HT1080 (cell line): Measurements from ENCODE around the gene NT5C3B. TPM values are rescaled to one million over a fixed set of nuclear protein-coding genes. Genes with fewer than 3 reads are reported as not detected.
"Not testable (repeated sequence)": the region's sequence is repeated elsewhere in the genome, so short reads cannot be mapped to it uniquely, and the experiment has no call there.

Experiments
- DNase-seq: peaks from one replicate; pipeline ENCODE4 v3.0.0-alpha.2; 2015; ENCODE audit warnings: low read depth
- polyA plus RNA-seq, 2 experiments: library from polyadenylated mRNA; depleted of rRNA; stranded (reverse); fragments of >200 nt; gene quantifications; 2 replicates each; pipeline ENCODE4 v1.2.3, GENCODE V29; 2015
- total RNA-seq: library from RNA; depleted of rRNA; stranded (reverse); fragments of >200 nt; shearing (Covaris generic); gene quantifications from 2 replicates; pipeline ENCODE4 v1.2.3, GENCODE V29; 2014; rRNA removed

Gene NT5C3B
- total RNA-seq: 56.2 and 73.8 TPM in 2 replicates
- 43.7 and 50.2 TPM in 2 replicates for polyA plus RNA-seq (2015; cell fraction: cytosol; rRNA removed)
- polyA plus RNA-seq (2015; cell fraction: nucleus; rRNA removed): 41.9 and 43.5 TPM in 2 replicates

DNA sequence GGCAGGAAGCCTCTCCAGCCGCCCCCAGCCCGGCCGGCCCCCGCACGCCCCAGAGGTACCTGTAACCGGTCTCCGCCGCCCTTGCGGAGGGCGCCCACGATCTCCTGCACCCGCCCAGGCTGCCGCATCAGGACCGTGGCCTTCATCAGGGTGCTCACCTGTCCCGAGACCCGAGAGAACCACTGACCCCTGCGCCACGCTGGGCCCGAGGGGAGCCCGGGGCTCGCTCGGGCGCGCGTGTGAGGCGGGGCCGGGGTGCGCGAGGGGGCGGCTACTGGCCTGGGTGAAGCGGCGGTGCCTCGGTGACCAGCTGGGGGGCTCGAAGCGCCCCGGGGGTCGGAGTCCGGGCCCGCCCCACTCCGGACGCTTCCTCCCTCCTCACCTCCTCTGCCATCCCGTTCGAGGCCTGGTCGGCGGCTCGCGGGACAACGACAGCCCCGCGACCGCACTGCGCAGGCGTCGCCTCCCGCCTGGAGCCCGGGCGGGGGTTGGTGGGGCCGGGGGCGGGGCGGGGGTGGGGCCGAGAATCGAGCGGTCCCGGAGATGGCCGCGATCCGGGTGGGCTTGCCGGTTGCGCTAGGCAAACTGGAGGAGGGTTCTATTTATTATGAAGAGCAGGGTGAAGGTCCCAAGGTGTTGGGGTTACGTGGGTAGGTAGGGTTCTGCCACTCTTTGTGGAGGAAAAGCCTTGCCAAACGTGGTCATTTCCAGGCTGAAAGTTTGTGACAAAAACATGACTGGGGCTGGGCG, at the start of gene NT5C3B:
Gene NT5C3B, minus strand, starts transcription at position 433 of the 750 bp plus-strand sequence. Its CDS starts 39 bp downstream, at position 394.
- DNase-seq: peak; percentile 38

DNA sequence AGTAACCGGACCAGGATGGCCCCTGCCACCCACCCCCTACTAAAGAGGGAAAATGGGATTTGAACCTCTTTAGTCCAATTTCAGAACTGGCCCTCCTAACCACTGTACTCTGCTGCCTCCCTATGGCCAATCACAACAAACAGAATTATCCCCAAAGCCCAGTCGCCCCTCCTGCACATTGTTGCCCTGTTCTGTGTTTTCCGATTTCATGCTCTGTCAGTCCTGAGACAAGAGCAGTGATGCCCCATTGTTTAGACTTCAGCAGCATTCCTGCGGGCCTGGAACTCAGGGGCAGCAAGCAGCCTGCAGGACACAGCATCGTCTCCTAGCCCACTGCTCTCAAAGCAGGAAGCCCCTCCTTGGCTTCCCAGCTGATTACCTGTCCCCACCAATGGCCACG, 49.7 kb upstream of the NT5C3B start:
- no peak for DNase-seq

DNA sequence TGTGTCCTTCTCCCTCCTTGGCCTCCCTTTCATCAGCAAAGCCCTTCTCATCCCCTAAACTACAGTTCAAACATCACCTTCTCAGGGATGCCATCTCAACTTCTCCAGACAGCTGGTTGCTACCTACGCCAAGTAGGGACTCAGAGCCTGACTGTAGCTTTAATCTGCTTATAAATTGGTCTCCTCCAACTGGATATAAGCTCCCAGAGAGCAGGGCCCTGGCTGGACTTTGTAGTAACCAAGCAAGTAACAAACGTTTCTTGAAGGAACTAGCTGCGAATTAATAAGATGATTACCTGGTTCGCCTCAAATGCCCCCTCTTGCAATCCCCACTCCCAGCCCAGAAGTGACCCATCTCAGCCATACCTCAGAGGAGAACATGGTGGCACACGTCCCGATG, 46.7 kb upstream of the NT5C3B start:
- DNase-seq: no peak

DNA sequence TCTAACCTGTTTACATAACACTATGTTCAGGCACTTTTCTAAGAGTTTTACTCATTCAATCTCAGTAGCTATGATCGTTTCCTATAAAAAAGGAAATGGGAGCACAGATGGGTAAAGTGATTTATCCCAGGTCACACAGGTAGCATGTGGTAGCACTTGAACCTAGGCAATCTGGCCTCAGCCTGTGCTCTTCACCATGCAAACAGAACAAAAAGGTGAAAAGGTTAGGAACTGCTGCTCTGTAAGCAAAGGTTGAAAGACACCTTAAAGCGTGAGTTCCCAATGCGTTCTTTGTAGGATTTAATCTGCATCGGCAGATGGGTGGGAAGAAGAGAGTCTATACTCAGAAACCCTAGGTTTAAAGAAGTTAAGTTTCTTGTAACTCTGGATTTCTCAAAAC, 44.1 kb upstream of the NT5C3B start:
- no peak for DNase-seq

DNA sequence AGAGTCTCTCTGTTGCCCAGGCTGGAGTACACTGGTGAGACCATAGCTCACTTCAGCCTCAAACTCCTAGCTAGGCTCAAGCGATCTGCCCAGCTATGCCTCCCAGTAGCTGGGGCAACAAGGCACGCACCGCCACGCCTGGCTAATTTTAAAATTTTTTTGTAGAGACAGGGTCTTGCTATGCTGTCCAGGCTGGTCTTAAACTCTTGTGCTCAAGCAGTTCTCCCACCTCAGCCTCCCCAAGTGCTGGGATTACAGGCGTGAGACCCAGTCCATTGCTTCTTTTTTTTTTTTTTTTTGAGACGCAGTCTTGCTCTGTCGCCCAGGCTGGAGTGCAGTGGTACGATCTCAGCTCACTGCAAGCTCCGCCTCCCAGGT, 38.2 kb upstream of the NT5C3B start:
- not testable (repeated sequence) for DNase-seq

DNA sequence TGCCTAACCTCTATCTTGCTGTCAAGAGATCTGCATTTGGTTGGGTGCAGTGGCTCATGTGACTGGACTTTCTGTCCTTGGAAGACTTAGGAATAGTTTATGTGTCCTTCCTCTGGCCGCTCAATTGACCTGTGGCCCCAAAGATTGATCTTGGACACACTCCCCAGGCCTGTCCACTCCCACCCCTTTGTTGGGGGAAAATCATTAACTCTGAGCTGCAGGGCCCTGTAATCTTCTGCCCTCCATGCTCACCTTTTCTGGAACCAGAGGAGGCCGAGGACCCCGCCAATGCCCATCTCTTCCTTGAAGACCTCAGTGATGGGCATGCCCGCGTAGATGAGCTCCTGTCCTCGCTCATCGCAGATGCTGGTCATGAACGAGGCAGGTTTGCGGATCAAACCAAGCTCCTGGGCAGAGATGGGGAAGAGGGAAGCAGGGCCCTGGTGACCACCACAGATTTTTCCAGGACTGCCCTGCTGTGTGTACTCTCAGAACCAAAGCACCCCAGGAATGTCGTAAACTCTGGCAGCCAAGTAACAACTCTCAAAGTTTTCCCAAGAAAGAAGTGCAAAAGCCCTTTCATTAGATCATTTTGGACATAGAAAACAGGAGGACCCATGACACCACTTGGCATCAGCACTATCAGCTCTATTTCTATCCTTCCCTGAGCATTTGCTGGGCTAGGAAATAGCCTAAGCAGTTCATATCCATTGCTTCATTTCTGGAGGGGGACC, 37.7 kb upstream of the NT5C3B start:
- no peak for DNase-seq

DNA sequence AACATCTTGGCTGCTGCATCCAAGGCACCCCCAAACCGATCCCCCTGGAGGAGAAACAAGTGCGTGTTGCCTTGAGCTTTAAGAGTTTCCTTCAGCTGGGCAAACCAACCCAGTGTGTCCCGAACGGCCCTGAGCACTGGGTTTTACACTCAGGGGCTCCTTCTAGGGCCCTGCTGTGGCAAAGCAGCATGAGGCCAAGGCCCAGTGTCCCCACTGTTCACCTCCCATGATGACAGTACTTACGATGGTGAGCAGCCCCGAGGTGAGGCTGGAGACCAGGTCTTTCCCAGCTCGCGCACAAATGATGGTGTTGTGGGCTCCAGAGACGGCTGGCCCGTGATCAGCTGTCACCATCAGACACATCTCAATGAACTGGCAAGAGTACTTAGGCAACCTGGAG, 35.8 kb upstream of the NT5C3B start:
- DNase-seq: no peak

DNA sequence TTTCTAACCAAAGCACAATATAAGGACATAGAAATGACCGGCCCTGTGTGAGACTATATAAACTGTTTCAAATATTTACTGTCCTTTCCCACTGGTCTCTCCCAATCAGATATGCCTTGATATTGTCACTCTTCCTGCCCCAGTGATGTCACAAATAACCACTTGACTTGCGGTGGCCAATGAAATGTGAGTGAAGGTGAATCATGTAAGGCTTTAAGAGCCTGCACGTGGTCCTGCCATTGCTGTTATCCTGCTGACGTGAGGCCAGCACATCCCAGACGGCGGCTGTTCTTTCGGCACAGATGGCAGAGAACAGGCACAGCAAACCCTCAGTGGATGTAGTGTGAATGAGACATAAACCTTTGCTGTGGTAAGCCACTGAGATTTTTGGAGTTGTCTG, 34.6 kb upstream of the NT5C3B start:
- DNase-seq: no peak

DNA sequence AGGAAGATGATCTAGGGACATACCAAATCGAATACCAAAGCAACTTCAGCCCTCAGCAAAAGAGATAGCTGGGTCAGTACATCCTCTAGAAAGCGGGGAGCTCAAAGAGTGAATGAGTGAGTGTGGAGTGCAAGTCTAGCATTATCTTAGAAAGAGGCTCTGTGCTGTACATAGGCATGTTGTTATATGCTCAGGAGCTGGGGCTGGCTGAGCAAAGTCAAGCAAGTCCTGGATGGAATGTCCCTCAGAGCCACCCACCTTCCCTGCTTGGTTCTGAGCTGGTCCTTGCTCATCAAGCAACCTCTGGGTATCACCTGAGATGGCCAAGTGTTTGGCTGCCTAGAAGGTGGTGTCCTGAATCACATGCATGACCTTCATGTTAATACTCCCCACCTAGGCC, 34.1 kb upstream of the NT5C3B start:
- DNase-seq: no peak

DNA sequence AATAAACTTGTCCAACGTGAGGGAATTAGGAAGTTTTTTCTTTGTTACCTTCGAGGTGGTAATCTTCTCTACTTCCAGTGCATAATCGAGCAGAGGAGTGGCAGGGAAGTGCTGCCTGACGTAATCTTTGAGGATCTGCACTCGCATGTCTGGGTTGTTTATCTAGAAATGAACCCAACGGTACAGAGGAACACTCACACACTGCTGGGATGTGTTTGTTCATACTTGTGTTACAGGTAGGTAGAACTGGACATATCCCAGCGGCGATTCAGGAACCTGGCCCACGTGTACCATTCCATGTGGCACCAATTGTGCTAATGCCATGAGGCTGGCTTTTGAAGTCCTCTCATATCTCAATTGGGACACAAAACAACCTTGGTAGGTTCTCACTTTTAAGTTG, 33.4 kb upstream of the NT5C3B start:
- no peak for DNase-seq

DNA sequence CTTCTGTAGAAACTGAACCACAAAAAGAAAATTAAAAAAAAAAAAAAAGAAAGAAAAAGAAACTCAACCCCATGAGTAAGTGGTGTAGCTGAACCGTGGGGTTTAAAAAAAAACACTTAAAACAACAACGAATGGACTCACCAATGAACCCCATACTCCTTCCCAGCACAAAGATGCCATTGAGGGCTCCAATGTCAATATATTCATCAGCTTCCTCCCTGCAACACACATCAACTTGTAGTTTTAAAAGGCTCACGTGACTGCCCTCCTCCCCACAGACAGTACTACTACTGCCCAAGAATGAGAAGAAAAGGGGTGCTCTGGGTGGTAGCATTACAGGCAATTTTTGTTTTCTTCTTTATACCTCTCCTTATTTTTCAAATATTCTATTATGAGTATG, 32.5 kb upstream of the NT5C3B start:
- DNase-seq: no peak

DNA sequence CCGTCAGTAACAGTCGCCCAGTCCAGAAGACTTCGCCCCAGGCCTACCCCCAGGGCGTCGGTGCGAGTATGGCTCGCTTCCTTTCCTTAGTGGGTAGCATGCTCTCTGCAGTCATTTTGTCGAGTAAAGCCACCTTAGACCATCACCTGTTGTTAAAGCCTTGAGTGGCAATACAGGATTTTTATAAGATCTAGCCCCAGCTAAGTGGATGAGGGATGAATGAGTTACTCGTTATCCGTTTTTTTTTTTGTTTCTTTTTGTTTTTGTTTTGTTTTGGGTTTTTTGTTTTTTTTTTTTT, 29.5 kb upstream of the NT5C3B start:
- no peak for DNase-seq

DNA sequence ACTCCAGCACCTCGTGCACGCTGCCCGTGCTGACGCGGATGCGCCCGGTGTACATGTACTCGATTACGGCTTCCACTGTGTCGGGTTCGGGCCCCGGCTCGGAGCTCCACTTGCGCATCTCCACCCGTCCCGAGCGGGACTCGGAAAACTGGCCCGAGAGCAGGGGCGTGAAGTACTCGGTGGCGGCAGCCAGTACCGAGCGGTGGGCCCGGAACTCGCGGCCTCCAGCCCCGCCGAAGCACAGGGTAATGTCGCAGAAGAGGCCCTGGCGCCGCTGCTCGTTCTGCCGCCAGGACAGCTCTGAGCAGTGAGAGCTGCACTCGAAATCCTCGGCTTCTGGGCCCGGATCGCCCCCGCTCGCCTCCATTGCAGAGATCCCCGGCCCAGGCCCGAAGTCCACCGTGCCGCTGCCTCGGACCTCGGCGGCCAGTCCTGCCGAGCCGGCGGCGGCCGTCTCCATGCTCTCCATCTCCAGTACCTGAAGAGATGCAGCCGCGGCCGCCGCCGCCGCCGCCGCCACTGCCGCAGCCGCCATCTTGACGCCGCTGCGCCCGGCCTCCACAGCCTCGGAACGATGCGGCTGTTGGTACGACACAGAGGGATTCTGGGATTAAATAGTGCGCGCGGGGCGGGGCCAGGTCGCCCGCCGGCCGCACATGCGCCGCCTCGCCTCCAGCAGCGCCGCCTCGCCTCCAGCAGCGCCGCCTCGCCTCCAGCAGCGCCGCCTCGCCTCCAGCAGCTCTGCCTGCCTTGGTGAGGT, 29.0 kb upstream of the NT5C3B start, which contains the start of gene KLHL11:
Gene KLHL11, minus strand, starts transcription at position 588 of the 760 bp plus-strand sequence. Its CDS starts 53 bp downstream, at position 535.
- DNase-seq: peak; percentile 92

DNA sequence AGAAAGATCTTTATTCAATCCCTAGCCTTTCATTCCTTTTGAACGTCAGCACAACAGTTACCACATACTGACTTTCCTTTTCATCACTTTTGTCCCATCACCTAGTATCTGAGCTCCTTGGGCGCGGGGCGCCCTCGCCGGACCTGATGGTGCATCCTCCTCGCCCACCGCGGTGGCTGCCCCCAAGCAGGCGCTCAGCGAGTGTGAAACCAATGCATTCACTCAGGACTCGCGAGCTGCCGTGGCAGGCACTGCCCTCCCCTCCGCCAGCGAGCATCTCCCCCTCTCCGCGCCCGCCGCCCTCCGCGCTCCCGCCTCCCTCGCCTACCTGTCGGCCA, 28.4 kb upstream of the NT5C3B start:
- DNase-seq: no peak

DNA sequence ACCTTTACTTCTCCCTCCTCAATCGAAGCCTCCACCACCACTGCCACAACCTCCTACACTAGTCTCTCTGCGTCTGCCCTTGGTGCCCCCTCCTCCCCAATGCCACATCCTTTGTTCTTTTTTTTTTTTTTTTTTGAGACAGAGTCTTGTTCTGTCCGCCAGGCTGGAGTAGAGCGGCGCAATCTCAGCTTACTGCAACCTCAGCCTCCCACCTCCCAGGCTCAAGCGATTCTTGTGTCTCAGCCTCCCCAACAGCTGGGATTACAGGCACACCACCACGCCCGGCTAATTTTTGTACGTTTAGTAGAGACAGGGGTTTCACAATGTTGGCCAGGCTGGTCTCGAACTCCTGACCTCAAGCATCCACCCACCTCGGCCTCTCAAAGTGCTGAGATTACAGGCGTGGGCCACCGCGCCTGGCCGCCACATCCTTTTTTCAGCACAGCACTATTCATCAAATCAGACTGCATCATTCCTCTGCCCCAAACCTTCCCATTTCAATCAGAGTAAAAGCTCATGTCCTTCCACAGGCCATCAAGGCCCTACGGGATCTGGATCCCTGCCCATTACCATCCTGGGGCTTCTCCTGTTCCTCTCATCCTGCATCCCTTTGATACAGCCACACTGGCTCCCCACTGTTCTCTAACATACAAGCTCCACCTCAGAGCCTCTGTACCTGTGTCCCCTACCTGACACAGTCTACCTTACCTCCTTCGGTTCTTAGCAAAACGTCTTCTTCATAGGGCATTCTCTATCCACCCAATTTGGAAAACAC, 27.2 kb upstream of the NT5C3B start:
- no peak for DNase-seq

DNA sequence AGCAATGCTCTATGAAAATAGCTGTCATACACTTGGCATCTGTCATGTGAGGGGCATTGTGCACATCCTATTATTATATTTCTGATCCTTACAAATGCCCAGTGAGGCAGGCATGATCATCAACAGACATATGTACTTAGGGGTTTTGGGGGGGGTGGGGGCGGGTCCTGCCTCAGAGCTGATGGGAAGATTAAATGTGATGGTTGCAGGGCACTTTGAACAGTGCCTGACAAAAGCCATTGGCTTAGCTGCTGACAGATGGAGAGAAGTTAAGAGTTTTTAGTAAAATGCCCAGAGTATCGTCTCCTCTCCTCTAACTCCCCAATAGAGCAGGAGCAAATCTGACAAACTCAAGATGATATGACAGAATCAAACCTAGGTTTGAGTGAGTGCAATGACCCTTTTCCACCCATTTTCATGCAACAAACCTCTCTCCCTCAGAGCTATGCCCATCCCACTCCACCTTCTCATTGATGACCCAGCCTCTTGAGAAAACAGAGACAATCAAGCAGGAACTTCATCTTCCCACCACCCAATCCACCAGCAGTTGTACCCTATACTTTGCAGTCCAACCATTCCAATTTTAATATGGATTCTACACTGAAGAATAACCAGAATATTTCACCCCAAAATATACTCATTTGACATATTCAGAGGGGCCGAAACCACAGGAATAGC, 24.4 kb upstream of the NT5C3B start:
- no peak for DNase-seq

DNA sequence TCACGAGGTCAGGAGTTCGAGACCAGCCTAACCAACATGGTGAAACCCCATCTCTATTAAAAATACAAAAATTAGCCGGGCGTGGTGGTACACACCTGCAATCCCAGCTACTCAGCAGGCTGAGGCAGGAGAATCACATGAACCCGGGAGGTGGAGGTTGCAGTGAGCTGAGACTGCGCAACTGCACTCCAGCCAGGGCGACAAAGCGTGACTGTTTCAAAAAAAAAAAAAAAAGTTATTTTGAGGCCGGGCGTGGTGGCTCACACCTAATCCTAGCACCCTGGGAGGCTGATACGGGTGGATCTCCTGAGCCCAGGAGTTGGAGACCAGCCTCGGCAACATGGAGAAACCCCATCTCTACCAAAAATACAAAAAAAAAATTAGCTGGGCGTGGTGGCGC, 15.3 kb upstream of the NT5C3B start:
- DNase-seq: not testable (repeated sequence)

DNA sequence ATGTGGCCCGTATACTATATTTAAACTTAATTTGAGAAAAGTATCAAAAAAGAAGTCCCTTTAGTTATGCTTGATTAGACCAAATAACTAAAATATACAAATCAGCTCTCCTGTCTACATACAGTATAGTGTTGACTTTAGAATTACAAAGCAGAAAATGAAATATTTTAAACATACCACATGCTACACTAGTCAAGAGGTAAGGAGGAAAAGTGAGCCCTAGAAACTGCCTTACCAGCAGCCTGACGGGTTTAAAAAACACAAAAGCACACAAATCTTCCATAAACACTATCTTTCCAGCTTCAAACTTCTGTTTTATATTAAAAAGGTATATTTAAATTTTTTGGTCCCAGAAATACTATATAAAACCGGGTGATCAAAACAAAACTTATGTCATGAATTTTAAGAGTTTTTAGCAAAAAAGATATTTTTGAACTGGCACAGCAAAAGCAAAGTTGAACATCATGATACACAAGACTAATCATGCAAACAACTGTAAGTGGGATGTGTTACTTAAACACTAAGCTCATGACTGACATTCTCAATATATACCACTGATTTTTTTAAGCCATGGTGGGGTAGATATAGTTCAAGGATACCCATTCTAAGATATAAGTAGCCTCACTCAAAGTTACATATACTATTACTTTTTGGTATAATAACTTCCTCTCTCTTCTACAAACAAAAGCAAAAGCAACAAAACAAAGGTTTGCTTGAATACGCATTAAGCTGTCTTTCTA, 13.4 kb upstream of the NT5C3B start:
- no peak for DNase-seq

DNA sequence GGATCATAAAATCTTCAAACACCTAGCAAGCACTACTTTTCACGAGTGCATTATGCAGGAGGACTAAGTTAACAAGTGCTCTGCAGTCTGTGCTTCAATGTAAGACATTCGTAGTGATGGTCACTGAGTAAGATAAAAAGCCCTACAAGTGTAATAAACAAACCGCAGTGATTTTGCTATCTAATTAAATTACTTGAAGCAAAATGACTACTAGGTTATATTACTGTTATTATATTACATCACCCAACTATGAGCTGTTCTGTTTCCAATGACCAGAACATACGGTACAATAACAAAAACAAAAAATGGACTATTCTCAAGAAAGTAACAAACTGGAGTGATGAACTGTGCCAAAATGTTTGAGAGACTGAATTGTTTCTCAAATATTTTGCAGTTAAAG, 12.8 kb upstream of the NT5C3B start:
- no peak for DNase-seq

DNA sequence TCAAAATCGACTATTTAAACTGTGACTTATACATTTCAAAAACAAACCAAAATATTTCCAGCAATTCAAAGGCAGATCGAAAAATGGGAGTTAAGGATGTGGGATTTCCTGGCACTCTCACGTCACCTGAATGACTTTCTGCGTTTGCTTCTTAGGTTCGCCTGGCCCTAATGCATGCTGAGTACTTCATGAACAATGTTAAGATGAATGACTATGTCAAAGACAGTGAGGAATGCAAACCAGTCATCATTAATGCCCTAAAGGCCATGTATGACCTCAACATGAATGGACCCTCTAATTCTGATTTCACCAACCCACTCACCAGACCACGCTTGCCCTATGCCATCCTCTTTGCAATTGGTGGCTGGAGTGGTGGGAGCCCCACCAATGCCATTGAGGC, 8.9 kb upstream of the NT5C3B start:
- DNase-seq: no peak
